ENCODE measurements around the gene ARPC1B.
"Not testable (repeated sequence)": the region's sequence is repeated elsewhere in the genome, so short reads cannot be mapped to it uniquely, and the experiment has no call there.

ARPC1B gene

GRCh38 chr7:99409192-99409572 is 34.7 kb downstream of the ARPC1B start:
- DNase-seq (ENCODE audit: low read depth in 2 of 2): no peak

GRCh38 chr7:99409806-99410205 is 35.3 kb downstream of the ARPC1B start:
- DNase-seq (ENCODE audit: low read depth in 2 of 2): no peak

- no peak for DNase-seq (ENCODE audit: low read depth in 2 of 2)
Measured at GRCh38 chr7:99410635-99411034, 36.1 kb downstream of the ARPC1B start.

- not testable (repeated sequence) for DNase-seq (ENCODE audit: low read depth in 2 of 2)
Measured at GRCh38 chr7:99415513-99416127, 41.1 kb downstream of the ARPC1B start.

GRCh38 chr7:99418260-99418659 is 43.7 kb downstream of the ARPC1B start:
- DNase-seq (ENCODE audit: low read depth in 2 of 2): no peak

DNA sequence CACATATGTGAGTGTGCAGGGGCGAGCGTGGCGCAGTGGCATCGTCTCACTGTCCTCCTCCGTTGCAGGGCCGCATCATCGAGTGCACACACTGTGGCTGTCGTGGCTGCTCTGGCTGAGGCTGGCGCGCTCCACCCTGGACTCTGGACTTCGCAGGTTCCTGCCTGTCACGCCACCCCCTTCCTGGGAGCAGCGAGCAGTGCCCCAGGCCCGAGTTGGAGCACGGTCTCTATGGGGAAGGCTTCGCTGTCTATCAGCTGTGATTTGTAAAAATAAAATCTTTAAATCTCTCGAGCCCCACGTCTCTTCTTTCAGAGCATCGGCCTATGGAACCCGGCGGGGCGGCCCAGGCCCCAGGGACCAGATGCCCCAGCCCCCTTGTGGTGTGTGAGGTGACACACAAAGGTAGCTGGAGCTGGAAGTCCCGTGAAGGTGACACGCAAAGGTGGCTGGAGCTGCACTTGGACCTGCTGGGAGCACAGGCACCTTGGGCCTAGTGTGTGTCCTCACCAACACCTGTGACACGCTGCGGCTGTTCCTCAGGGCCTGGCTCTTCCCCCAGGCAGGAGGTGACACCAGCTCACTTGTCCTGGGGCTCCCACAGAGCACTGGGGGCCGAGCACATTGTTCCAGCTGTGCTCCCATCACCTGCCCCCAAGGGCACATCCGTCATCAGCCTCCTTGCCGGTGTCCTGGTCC is 44.9 kb downstream of the ARPC1B start:
- no peak for DNase-seq (ENCODE audit: low read depth in 2 of 2)

DNA sequence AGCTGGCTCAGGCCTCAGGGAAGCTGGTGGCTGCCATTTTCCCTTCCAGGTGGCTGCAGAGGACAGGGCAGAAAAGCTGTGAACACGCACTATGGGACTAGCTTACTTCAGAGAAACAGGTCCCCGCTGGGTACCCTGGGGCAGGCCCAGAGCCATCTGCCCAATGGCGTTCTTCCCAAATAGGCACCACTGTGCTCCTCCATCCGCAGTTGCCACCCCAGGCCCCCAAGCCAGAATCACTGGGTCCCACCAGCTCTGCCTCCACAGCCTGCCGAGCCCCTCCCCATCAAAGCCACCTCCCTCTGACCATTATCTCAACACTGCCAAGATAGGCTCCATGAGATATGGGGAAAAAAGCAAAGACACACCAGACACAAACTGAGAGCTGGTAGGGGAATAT is 45.7 kb downstream of the ARPC1B start:
- no peak for DNase-seq (ENCODE audit: low read depth in 2 of 2)

GRCh38 chr7:99420986-99421385 is 46.5 kb downstream of the ARPC1B start:
- DNase-seq (ENCODE audit: low read depth in 2 of 2): no peak

GRCh38 chr7:99422186-99422585 is 47.7 kb downstream of the ARPC1B start:
- DNase-seq (ENCODE audit: low read depth in 2 of 2): no peak

GRCh38 chr7:99422625-99423024 is 48.1 kb downstream of the ARPC1B start:
- no peak for DNase-seq (ENCODE audit: low read depth in 2 of 2)

DNA sequence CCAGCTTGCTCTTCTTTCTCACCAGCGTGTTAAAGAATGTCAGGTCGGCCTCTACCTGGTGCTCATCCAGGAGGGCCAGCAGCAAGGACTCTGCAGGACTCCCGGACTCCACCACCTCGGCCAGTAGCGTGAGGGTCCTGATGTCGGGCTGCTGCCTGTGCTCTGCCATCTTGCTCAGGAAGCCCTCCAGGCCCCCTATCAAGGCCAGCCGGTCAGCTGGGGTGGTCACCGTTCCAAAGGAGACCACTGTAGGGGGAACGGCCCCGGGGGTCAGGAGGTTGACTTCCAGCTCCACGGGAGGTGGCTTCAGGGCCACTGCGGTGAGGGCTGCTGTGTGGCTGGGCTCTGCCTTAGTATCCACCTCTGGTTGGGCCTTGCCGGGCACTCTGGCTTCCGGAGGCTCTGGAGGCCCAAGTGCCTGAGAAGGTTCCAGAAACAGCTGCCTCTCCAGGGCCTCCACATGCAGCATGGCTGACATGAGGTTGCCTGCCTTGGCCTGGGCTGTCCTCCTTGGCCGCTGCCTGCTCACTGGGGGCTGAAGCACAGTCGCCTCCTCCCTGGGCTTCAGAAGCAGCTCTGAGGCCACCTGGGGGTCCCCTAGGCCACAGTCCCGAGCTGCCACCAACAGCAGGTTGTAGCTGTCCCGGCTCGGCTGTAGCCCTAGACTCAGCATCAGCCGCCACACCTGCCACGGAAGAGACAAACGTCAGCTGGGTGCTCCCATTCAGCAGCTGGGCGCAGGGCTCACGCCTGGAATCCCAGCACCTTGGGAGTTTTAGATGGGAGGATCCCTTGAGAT is 50.6 kb downstream of the ARPC1B start:
- DNase-seq (ENCODE audit: low read depth in 2 of 2): no peak

DNA sequence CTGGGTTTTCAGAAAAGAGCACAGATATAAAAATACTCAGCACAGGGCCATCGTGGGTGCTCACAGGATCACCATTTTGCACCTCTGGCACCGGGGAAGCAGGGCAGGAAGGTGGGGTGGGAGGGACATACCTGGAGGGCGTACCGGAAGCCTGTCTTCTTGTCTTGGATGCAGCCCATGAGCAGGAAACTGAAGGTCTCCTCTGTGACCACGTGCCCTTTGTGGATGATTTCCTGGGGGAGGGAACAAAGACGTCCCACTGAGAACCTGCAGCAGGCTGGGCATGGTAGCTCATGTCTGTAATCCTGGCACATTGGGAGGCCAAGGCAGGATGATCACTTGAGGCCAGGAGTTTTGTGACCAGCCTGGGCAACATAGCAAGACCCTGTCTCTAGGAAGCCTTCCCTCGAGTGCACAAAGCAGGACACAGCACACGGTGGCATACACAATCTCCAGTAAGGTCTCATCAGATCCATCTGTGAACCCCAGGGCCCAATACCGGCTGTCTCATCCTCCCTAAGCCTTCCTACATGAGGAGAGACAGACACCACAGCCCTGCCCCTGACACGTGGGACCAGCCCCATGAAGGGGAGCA is 54.5 kb downstream of the ARPC1B start:
- no peak for DNase-seq (ENCODE audit: low read depth in 2 of 2)

GRCh38 chr7:99429756-99430155 is 55.2 kb downstream of the ARPC1B start:
- no peak for DNase-seq (ENCODE audit: low read depth in 2 of 2)

DNA sequence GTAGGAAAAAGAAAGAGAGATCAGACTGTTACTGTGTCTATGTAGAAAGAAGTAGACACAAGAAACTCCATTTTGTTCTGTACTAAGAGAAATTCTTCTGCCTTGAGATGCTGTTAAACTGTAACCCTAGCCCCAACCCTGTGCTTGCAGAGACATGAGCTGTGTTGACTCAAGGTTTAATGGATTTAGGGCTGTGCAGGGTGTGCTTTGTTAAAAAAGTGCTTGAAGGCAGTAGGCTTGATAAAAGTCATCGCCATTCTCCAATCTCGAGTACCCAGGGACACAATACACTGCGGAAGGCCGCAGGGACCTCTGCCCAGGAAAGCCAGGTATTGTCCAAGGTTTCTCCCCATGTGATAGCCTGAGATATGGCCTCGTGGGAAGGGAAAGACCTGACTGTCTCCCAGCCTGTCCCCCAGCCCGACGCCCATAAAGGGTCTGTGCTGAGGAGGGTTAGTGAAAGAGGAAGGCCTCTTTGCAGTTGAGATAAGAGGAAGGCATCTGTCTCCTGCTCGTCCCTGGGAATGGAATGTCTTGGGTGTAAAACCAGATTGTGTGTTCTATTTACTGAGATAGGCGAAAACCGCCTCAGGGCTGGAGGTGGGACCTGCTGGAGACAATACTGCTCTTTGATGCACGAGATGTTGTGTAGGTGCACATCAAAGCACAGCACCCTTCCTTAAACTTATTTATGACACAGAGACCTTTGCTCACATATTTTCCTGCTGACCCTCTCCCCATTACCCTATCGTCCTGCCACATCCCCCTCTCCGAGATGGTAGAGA is 57.4 kb downstream of the ARPC1B start:
- DNase-seq (ENCODE audit: low read depth in 2 of 2): not testable (repeated sequence)

- no peak for DNase-seq (ENCODE audit: low read depth in 2 of 2)
Measured at GRCh38 chr7:99433158-99433557, 58.6 kb downstream of the ARPC1B start.

- no peak for DNase-seq (ENCODE audit: low read depth in 2 of 2)
Measured at GRCh38 chr7:99437946-99438572, 63.5 kb downstream of the ARPC1B start.

GRCh38 chr7:99438573-99439480 is 64.3 kb downstream of the ARPC1B start, which contains the start of the genes CPSF4 and PTCD1:
CPSF4 (plus strand) TSS chr7:99438943; CDS start chr7:99439083, 140 bp downstream.
PTCD1 (minus strand) TSS chr7:99438798; CDS start chr7:99435242, 3,556 bp downstream.
- DNase-seq (ENCODE audit: low read depth in 2 of 2): peak; percentile 80 to 85

GRCh38 chr7:99440195-99440594 is 65.7 kb downstream of the ARPC1B start:
- DNase-seq (ENCODE audit: low read depth in 2 of 2): no peak

All from activated CD8-positive, alpha-beta memory T cell treated with anti-CD3 and anti-CD28 coated beads for 4 hours (primary cell).